GM18505 (cell line): ENCODE measurements around the gene BICD1.
"Not testable (repeated sequence)": the region's sequence is repeated elsewhere in the genome, so short reads cannot be mapped to it uniquely, and the experiment has no call there.

Experiments
- ATAC-seq: cut with Tn5 transposase; IDR thresholded peaks from one replicate; pipeline ENCODE4 v1.9.1; 2021; ENCODE audit not compliant: unreplicated experiment
- POLR2A ChIP-seq: IDR thresholded peaks from 4 replicates; pipeline ENCODE4 v1.6.1; 2011; ENCODE audit warnings: borderline replicate concordance; ENCODE audit not compliant: insufficient read depth, insufficient read length; ENCODE audit errors: extremely low read depth

BICD1 gene

GRCh38 chr12:32170437-32170998 is 63.9 kb downstream of the BICD1 start:
- no peak for ATAC-seq
- TF ChIP-seq POLR2A, result no peak

DNA sequence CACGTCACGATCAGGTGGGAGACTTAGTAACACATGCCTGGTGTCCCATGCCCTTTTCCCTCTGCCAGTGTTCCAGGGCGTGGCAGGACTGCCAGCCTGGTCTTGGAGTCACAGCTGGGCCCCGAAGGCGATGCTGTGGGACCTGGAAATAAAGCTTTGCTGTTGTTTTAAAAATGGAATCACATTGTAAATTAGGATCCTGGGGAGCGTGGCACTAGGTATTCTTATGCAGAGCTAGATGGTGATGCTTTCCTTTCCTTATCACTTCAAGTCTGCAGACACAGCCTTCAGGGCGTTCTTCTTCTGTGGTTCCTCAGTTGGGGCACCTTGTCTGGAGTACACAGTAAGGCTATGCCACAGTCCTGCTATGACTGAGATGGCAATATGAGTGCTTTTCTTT is 64.6 kb downstream of the BICD1 start:
- ATAC-seq, result no peak
- no peak for TF ChIP-seq POLR2A

DNA sequence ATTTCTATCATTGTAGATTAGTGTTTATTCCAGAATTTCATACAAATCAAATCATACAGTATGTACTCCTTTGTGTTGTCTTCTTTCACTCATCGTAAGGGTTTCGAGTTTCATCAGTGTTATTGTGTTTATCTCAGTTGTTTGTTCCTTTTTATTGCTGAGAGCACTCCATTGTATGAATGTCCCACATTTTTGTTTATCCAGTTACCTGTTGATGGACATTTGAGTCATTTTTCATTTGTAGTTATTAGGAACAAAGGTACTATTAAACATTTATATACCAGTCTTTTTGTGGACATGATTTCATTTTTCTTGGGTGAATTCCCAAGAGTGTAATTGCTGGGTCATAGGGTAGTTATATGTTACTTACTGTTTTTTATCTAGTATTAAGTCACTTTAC is 70.0 kb downstream of the BICD1 start:
- ATAC-seq, result no peak
- TF ChIP-seq POLR2A, result no peak

GRCh38 chr12:32178341-32179010 is 71.8 kb downstream of the BICD1 start:
- TF ChIP-seq POLR2A, result no peak
- ATAC-seq, result no peak

GRCh38 chr12:32179011-32179395 is 72.4 kb downstream of the BICD1 start:
- no peak for TF ChIP-seq POLR2A
- ATAC-seq, result no peak

DNA sequence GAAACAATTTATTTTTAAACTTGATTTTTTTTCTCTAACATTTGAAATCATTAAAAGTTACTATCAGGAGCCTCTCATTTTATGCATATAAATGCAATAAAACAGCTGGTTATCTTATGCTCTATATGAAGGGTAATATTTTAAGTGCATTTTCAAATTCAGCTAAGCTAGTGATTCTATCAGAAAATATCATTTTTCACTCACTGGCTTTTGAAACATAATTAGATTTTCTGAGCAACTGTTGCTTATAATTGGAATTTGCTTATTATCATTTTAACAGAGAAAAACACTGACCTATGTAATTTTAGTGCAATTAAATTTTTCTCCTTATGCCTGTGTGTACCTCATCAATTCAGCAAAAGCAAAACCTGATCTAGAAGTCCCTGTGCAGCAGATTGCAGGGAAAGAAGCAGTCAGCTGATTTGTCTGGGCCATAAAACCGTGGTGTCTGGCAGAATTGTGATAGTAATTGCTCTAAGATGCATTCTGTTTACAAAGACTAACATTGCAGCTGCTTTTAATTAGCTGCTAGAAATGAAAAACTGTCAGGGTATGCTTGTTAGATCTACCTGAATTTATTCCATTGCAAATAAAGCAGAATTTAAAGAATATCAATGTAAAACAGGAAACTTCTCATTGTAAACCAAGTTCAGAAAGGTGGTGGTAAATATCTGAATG is 75.0 kb downstream of the BICD1 start:
- no peak for TF ChIP-seq POLR2A
- ATAC-seq, result no peak

- ATAC-seq, result no peak
- no peak for TF ChIP-seq POLR2A
These were observed 77.0 kb downstream of the BICD1 start for GRCh38 chr12:32183650-32184049.

- ATAC-seq, result not testable (repeated sequence)
These were observed 80.5 kb downstream of the BICD1 start for GRCh38 chr12:32187127-32187526.

DNA sequence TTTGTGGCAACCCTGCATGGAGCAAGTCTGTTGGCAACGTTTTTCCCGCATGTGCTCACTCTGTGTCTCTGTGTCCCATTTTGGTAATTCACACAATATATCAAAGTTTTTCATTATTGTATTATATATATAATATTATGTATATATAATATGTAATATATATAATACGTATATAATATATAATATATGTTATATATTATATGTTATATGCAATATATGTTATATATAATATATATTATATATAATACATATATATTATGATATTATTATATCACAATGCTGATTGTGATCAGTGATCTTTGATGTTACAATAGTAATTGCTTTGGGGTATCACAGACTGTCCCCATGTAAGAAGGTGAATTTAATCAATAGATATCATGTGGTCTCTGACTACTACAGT is 84.8 kb downstream of the BICD1 start:
- ATAC-seq, result no peak
- no peak for TF ChIP-seq POLR2A

DNA sequence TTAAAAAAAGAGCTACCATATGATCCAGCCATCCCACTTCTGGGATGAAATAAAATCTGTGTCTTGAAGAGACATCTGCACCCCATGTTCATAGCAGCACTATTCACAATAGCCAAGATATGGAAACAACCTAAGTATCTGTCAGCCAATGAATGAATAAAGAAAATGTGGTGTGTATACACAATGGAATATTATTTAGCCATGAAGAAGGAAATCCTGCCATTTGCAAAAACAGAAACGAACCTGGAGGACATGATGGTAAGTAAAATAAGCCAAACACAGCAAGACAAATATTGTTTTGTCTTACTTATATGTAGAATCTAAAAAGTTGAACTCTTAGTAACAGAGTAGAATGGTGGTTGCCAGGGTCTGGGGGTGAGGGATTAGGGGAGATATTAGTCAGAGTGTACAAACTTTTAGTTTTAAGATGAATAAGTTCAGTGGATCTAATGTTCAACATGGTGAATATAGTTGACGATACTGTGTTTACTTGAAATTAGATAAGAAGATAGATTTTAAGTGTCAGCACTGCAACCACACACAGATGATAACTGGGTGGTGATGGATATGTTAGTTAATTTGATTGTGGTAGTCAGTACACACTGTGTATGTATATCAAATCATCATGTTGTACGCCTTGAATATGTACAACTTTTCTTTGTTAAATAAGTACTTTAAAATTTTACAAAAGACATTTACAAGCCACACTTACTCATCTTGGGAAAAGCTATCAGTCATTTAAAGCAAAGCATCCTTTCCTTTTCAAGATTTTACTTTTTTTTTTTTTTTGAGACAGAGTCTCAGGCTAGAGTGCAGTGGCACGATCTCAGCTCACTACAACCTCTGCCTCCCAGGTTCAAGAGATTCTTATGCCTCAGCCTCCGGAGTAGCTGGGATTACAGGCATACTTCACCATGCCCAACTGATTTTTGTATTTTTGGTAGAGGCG is 89.9 kb downstream of the BICD1 start:
- TF ChIP-seq POLR2A, result no peak
- ATAC-seq, result no peak

DNA sequence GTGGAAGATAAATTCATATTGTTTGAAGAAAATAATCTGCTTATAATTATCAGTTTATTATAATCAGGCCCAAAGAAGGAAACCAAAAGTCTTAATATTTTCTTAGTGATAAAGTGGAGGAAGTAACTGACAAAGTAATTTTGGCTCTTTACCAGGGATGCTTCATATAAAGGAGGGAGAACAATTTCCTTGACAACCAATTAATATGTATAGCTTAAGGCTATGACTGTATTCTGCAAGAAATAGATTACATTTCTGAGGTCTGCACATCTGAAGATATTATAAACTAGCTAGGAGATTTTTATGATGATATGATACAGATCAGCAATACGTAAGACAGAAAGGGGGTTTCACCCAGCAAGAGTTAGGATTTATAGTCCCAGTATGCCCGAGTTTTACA is 90.8 kb downstream of the BICD1 start:
- no peak for TF ChIP-seq POLR2A
- ATAC-seq, result no peak

DNA sequence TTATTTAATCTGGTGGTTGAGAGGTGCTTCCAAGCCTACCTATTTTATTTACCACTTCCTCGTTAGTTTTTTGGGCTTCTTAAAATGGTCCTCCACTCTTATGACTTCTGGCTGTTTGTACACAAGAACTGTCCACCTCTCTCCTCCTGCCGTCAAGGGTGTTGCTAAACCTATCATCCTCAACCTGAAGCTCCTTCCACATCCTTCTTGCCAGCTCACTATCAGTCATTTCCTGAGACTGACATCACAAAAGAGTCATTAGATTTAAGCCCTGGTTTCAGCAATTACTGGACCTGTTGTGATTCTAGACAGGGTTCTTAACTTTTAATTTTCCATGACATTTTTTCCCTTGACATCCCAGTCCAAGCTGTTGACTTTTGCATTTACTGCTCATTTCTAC is 91.9 kb downstream of the BICD1 start:
- no peak for TF ChIP-seq POLR2A
- ATAC-seq, result no peak

DNA sequence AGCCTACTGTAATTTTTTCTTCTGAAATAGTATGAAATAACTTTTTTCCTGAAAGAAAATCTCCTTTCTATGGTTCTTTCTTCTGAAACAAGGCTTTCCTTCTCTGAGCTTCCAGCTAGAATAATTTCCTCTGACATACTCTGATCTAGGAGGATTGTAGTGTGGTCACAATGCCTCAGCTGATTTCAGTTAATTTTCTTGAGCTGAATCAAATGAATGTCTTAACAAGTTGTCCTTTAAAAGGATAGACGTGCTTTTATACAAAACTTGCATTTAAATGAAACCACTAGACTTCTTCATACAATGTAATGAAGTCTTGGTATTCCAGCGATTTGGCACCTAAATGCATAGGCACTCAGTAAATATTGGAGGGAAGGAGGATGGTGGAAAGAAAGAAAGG is 94.4 kb downstream of the BICD1 start:
- no peak for ATAC-seq
- TF ChIP-seq POLR2A, result no peak

DNA sequence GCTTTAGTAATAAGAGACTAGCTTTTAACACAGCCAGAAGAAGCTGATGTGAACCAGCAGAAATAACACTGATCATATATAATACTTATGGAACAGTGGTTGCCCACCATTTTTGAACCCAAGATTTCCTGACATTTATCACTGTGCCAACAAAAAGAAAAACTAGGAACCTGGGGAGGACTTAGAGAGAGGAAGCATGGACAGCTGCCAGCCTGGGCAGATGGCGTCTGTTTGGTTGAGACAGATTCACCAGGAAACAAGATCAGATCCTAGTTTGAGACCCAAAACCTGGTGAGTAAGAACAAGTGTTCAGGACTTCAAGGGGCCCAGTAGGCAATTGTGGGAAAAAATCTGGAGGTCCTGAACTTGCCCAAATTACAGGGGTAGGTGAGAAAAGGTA is 95.3 kb downstream of the BICD1 start:
- TF ChIP-seq POLR2A, result no peak
- ATAC-seq, result no peak

DNA sequence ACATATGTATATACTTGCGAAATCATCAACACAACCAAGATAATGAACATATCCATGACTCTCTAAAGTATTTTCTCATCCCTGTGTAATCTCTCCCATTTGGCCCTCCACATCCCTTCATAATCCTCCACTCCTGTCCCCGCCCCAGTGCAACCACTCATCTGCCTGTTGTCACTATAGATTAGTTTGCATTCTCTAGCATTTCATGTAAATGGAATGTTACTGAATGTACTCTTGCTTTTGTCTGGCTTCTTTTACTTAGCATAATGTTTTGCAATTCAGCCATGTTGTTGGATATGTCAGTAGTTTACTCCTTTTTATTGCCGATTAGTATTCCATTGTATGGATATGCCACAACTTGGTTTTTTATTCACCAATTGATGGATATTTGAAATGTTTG is 99.1 kb downstream of the BICD1 start:
- ATAC-seq, result no peak
- TF ChIP-seq POLR2A, result no peak
